Middle frontal gyrus (tissue), 1 donor: ENCODE measurements around the gene TRAK1.
"Not testable (repeated sequence)": the region's sequence is repeated elsewhere in the genome, so short reads cannot be mapped to it uniquely, and the experiment has no call there.

Experiments used
- DNase-seq: peaks from one replicate; pipeline ENCODE4 v3.0.0-alpha.2; 2015; ENCODE audit warnings: low spot score; ENCODE audit errors: extremely low spot score

TRAK1 gene

DNA sequence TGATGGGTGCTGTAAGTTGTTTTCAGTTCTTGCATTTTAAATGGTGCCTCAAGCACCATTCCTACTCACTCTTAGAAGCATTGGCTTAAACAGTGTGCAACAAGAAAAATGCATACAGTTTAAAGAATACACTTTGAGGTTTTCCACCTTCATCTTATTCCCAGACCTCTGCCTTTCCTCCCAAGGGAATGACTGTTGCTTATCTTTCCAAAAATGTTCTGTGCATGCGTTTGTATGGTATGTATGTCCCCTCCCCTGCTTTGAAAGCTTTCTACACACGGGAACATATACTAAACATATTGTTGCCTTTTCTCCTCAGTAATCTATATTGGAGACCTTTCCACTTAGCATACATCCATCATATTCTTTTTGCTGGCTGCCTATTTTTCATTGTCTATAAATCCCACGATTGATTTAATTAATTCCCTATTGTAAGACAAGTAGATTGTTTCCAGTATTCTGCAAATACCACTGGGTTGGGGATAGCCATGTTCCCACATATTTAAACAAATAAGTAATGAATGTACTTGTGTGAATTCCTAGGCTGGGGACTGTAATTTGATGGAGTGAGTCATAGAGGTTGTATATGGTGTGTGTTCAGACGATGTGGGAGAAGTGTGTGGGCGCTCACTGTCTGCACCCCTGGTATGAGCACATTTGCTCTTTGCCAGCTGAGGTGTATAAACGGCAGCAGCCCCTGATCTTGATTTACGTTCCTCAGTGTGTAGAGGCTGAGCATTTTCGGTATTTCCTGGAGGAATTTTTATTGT is 5.8 kb downstream of the TRAK1 start:
- no peak for DNase-seq

DNA sequence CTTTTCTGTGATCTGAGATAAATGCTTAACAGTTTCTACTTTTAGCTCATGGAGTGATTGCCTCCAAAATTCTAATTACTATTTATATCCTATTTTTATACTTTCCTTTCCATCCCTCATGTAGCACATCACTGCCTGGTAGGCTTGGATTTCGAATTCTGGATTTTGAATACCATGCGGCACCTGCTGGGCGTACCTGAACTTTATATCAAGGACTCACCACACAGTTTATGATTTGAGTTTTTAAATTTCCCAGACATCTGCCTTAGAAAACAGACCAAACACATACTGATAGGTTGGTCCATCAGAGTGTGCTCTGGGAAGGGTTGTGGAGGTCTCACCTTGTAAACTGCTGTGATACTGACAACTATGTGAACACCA is 6.4 kb downstream of the TRAK1 start:
- DNase-seq: no peak

GRCh38 chr3:42098171-42098570 is 7.0 kb downstream of the TRAK1 start:
- DNase-seq: no peak

DNA sequence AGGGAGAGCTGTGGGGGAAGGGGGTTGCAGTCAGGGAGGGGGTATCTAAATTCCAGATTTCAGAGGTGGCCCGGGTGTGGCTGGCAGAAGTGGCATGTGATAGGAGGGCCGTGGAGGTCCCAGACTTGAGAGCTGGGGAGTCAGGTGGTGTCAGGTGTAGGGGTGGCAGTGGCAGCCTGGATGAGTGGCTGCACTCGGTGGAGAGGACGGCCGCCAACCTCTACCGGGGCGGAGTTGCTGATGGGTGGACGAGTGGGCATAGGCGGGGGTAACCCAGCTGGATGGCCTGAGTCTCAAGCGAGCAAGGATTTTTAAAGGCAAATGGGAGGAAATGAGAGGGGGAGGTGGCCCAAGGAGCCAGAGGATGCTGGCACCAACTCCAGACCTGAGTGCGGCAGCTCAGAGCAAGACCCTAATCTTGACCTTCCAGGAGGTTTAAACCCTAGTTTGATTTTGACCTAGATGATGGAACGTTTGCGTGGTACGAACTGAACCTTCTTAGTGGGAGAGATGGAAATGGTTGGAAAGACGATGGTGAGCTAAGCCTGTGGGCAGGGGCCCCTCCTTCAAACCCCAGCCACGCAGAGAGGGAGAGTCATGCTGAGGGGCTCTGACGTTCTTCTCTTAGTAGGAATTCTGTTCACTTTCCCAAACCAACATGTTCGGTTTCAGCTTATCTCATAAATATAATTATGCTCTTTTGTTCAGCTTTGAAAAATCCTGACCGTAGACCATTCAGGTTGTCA is 8.0 kb downstream of the TRAK1 start:
- DNase-seq: no peak

DNA sequence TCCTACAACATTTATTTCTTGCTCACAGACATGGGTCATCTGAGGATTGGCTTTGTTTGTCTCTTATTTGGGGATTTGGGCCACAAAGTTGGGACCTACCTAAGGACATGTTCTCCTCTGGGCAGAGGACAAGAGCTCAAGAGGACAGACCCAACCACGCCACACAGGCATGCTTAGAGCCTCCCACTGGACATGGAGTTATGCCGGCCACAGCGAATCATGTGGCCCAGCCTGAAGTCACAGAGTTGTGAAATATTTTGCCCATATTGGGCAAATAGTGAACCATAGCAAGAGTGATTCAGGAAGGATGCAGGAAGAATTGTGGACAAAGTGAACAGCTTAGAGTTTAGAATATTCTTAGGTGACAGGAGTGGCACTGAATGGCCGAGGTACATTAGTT is 9.9 kb downstream of the TRAK1 start:
- no peak for DNase-seq

- no peak for DNase-seq
These were observed 10.3 kb downstream of the TRAK1 start for GRCh38 chr3:42101481-42101880.

DNA sequence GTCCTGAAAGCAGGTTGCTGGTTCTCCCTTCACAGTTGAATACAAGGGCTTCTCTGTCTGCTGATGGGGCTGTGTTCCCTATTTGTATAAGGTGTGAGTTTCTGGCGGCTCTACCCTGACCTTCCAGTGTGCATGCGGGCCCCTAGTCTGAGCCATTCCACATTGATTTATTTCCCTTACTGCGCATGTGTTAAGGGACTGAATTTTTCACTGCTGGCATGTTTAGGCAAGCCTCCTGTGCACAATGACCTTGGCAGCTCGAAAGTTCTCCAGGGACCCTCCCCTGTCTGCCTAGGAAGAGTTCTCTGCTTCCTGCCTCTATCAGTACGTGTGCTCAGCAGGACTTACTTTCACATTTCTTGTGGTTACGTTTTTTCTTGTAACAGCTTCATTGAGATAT is 11.4 kb downstream of the TRAK1 start:
- no peak for DNase-seq

- DNase-seq: not testable (repeated sequence)
These were observed 12.9 kb downstream of the TRAK1 start for GRCh38 chr3:42103921-42104665.

GRCh38 chr3:42105994-42106393 is 14.8 kb downstream of the TRAK1 start:
- DNase-seq: not testable (repeated sequence)

DNA sequence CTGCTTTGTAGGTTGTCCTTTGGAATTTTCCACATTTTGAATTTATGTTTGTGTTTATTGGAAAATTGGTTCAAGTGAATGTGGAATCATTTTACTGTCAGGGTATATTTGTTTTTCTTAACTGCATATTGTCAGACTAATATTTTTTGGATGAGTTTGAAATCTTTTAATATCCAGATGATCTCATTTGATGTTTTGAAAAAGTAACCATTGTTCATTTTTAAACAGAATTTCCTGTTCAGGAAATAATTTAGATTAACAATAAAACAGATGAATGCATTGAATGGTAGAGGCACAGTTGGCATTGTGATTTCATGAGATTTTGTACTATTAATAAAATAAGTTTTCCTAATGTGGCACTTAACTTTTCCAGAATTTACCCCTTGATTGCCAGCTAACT is 15.5 kb downstream of the TRAK1 start:
- DNase-seq: no peak

GRCh38 chr3:42110631-42111030 is 19.5 kb downstream of the TRAK1 start:
- DNase-seq: no peak

DNA sequence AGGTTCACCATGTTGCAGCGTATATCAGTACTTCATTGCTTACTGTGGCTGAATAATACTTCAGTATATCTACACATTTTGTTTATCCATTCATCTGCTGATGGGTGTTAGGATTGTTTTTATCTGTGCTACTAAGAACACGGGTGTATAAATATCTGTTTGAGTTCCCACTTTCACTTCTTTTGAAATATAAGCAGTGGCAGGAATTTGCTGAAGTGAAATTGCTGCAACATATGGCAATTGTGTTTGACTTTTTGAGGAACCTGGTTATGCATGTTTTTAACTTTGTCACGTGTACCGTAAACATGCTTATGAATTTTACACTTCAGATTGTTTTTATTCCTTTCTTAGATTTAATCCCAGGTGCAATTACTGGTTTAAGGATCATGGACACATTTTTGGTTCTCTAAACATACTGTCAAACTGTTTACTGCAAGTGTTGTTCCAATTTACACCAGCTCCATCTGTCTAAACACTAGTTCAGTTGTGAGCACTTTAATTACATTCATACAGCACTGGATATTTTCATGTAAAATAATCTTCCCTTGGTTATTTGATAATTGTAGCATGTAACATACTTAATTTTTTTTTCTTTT is 23.1 kb downstream of the TRAK1 start:
- DNase-seq: no peak

DNA sequence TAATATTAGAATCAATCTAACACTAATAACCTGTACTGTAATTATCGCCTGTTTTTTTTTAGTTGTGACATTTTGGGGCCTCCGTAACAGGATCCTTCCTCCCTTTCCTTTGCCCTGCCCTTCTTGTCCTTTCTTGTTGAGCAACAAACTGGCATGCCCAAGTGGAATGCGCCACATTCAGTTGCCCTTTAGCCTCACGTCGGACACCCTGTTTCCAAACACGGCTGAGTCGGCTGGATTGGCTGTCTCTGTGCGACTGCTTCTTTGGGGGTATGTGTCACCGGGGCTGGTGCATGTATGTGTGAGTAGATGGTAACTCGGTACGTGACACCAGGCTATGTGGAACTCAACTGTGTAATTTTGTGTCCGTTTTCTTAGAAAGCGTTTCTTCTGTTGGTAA is 24.1 kb downstream of the TRAK1 start:
- DNase-seq: no peak

DNA sequence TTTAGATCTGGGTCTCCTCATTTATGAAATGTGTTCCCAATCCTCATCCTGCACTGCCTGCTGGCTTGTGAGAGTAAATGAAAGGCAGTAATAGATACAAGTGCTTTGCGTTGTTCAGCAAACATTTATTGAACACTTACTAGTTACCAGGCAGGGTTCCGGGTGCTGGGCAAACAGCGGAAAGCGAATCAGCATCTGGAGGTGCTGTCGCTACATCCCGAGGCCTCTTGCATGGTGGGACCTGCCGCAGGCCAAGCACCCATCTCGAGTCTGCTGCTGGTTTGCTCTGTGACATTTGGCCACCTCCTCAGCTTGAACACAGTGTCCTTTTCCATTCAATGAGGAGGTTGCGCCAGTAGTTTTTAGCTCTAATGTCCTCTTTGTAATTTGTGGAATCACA is 24.8 kb downstream of the TRAK1 start:
- DNase-seq: no peak

GRCh38 chr3:42116466-42116865 is 25.3 kb downstream of the TRAK1 start:
- no peak for DNase-seq

DNA sequence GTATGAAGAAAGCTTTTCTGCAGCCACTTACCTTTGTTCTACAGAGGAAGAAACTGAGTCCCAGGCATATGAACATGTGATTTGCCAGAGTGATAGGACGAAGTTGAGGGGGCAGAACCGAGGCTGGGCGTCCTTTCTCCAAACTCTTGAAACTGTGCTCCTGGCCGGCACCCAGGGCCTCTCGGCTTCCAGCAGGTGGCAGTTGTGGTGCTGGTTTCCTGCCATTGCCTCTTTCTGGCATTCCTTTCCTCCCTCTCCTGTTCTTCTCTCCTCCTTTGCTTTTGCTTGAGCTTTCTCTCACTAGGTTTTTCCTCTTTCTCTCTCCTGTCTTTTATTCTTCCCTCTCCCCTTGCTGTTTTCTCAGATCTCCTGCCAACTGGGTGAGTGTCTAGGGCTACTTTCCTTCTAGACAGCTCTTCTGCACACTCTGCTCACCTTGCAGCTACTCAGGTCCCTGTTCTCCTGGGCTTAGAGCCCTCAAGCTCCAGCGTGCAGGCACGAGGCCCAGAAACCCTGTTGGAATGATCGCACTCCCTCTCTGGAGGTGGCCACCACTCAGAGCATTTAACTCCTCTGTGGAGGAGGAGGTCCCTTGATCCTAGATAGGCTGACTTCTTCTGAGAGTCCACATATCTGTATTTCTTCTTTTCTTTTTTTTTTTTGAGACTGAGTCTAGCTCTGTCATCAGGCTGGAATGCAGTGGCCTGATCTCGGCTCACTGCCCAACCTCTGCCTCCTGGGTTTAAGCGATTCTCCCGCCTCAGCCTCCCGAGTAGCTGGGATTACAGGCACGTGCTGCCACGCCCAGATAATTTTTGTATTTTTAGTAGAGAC is 26.2 kb downstream of the TRAK1 start:
- no peak for DNase-seq

DNA sequence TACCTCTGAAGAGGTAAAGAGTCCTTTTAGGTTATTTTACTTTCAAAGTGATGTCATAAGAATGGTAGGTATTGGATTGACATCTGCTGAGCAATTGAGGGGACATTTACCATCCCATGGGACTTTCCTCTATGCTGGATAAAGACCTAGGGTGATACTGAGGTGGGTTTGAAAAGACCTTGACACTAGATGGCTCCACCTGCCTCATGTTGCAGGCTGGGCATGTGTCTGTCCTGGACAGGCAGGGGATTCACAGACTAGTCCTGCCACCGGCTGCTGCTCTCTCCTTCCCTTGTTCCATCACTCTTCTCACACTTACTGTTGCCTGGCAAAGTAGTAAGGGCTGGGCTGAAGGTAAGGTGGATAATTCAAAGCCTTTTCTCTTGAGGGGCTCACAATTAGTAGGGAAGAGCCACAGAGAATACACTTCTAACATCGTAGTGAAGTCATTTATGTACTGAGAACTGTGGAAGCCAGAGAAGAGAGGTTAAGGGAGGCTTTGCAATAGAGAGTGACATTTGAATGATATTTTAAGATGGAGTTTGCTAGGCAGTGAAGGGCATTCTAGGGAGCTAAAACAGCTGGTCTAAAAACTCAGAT is 27.7 kb downstream of the TRAK1 start:
- no peak for DNase-seq

- no peak for DNase-seq
These were observed 28.6 kb downstream of the TRAK1 start for GRCh38 chr3:42119561-42120355.

DNA sequence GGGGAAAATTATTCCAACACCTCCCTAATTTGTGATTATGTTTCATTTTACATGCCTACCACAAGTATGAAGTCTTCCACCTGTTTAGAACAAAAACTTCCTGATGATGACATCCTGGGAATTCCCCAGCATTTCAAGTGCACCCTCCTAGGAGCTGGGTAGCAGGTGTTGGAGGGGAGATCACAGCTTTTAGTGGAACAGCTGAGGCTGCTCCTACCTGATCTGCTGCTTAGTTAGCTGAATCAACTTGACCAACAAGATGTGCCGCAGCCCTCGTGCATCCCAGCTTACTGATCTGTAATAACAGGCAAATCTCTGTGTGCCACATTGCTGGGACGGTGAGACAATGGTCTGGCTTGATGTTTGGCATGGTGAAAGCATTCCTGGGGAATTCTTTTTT is 29.7 kb downstream of the TRAK1 start:
- DNase-seq: no peak
